CD8-positive, alpha-beta memory T cell (primary cell): ENCODE measurements around the gene RERG. TPM values are rescaled to one million over a fixed set of nuclear protein-coding genes. Genes with fewer than 3 reads are reported as not detected.

Experiments used
- CTCF ChIA-PET: fragments of 350-600 bp; sonication (Branson Sonifier 250); formaldehyde crosslinking; loops from one replicate; lab custom pipeline; 2021; ENCODE audit warnings: antibody characterized with exemption; lab: Charles Lee
- POLR2A ChIA-PET: fragments of 350-600 bp; sonication (Branson Sonifier 250); formaldehyde crosslinking; loops from one replicate; lab custom pipeline; 2021; ENCODE audit warnings: antibody characterized with exemption; lab: Charles Lee
- DNase-seq, 5 donors: peaks; one replicate each; pipeline versions ENCODE4 v3.0.0 to v3.0.0-alpha.2; 2020 to 2022; ENCODE audit warnings: mixed read lengths in 1 of 5
- H3K27ac ChIP-seq: one replicate; pipeline ENCODE4 v1.7.0; 2013; ENCODE audit warnings: low read depth, mild to moderate bottlenecking, low read length, moderate library complexity
- H3K27me3 ChIP-seq: 2 replicates; pipeline ENCODE4 v1.7.0; 2013; ENCODE audit warnings: low read length, mild to moderate bottlenecking; ENCODE audit not compliant: insufficient read depth, poor library complexity, severe bottlenecking
- H3K36me3 ChIP-seq: 2 replicates; pipeline ENCODE4 v1.7.0; 2013; ENCODE audit warnings: mild to moderate bottlenecking, low read length, moderate library complexity; ENCODE audit not compliant: insufficient read depth
- H3K4me1 ChIP-seq: 2 replicates; pipeline ENCODE4 v1.7.0; 2013; ENCODE audit warnings: mild to moderate bottlenecking, low read length, moderate library complexity; ENCODE audit not compliant: insufficient read depth
- H3K4me3 ChIP-seq: 2 replicates; pipeline ENCODE4 v1.7.0; 2013; ENCODE audit warnings: mild to moderate bottlenecking, low read length
- H3K9me3 ChIP-seq: 2 replicates; pipeline ENCODE4 v1.7.0; 2013; ENCODE audit warnings: mild to moderate bottlenecking, low read length
- H3K27ac Mint-ChIP-seq, 8 donors: one replicate each; pipeline ENCODE4 v1.8.0; 2020 to 2021; ENCODE audit warnings: mixed read lengths in 8 of 8, mild to moderate bottlenecking in 6 of 8, inconsistent platforms in 3 of 8, moderate library complexity in 3 of 8
- H3K27me3 Mint-ChIP-seq, 2 donors: one replicate each; pipeline ENCODE4 v1.8.0; 2020 to 2021; ENCODE audit warnings: mixed read lengths in 2 of 2, mild to moderate bottlenecking in 1 of 2, moderate library complexity in 1 of 2
- H3K36me3 Mint-ChIP-seq, 3 donors: one replicate each; pipeline ENCODE4 v1.8.0; 2020 to 2021; ENCODE audit warnings: mixed read lengths in 3 of 3, inconsistent platforms in 1 of 3, mild to moderate bottlenecking in 1 of 3
- H3K4me1 Mint-ChIP-seq, 3 donors: one replicate each; pipeline ENCODE4 v1.8.0; 2020 to 2021; ENCODE audit warnings: mixed read lengths in 3 of 3, inconsistent platforms in 1 of 3, mild to moderate bottlenecking in 1 of 3
- H3K4me3 Mint-ChIP-seq, 7 donors: one replicate each; pipeline ENCODE4 v1.8.0; 2020 to 2021; ENCODE audit warnings: mixed read lengths in 7 of 7, mild to moderate bottlenecking in 6 of 7, moderate library complexity in 4 of 7, inconsistent platforms in 2 of 7
- H3K9me3 Mint-ChIP-seq, 5 donors: one replicate each; pipeline ENCODE4 v1.8.0; 2020 to 2022; ENCODE audit warnings: mixed read lengths in 5 of 5, mild to moderate bottlenecking in 3 of 5, moderate library complexity in 2 of 5, inconsistent platforms in 1 of 5
- polyA plus RNA-seq: library from polyadenylated mRNA; unstranded; fragments of 300-500 nt; fragmentation: Illumina TruSeq; gene quantifications from one replicate; pipeline ENCODE4 v1.2.3, GENCODE V29; 2021
- total RNA-seq, 2 experiments: library from RNA; stranded (reverse); gene quantifications; one replicate each; pipeline ENCODE4 v1.2.3, GENCODE V29; 2021

RERG gene
- total and polyA plus RNA-seq, 3 experiments from 2014 or later: not detected

DNA sequence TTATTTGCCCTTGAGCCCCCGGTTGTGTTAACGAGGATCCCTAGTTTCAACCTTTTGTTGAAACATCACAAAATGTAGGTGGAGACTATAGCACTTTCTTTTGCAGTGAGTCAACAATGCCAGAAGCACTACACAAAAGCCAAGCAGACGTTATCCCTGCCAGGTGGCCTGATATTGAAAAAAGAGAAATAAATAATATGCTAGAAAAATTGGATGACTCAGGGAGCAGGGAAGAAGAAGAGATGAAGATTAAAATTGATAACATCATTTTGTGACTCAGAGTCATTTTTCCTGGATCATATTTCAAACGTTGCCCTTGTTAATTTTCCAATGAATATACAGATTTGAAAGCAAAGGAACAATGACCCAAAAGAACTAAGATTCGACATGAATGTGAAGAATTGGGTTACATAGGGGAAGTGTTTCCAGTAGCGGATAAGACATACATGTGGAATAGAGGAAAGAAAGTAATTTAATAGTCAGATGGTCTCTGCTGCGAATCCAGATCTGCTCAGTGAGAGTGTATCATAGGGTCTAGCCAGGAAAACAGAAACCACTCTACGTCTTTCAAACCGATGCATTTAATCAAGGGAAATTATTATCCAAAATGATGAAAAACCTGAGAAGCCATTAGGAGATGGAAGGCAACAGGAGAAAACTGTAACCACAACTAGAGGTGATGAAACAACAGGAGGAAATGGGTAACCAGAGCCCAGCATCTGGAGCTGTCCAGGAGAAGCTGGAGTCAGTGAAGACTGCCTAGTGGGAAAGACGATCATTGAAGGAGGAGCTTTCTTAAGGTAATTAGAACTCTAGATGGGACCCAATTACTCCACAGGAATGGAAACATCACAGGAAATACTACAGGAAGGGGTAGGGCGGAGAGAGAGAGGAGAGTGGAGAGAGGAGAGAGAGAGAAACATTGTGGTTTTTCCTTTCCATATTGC lies 57.9 kb downstream of the RERG start:
- POLR2A ChIA-PET: no interaction called here
- H3K36me3 Mint-ChIP-seq: no peaks in the 10 kb centered on the region
- no peaks in the 10 kb centered on the region for H3K27me3 ChIP-seq
- no peak for DNase-seq
- no peak overlapping the region for H3K4me3 ChIP-seq
- no peak overlapping the region for H3K27ac ChIP-seq
- H3K9me3 Mint-ChIP-seq: no peaks in the 10 kb centered on the region
- H3K27me3 Mint-ChIP-seq: peaks cover 9 to 17% of the 10 kb centered on the region in 2 donors
- CTCF ChIA-PET: no interaction called here
- no peak overlapping the region for H3K4me3 Mint-ChIP-seq
- no peaks in the 10 kb centered on the region for H3K9me3 ChIP-seq
- H3K4me1 ChIP-seq: no peaks in the 10 kb centered on the region
- H3K36me3 ChIP-seq: no peaks in the 10 kb centered on the region
- no peaks in the 10 kb centered on the region for H3K4me1 Mint-ChIP-seq
- no peak overlapping the region for H3K27ac Mint-ChIP-seq

DNA sequence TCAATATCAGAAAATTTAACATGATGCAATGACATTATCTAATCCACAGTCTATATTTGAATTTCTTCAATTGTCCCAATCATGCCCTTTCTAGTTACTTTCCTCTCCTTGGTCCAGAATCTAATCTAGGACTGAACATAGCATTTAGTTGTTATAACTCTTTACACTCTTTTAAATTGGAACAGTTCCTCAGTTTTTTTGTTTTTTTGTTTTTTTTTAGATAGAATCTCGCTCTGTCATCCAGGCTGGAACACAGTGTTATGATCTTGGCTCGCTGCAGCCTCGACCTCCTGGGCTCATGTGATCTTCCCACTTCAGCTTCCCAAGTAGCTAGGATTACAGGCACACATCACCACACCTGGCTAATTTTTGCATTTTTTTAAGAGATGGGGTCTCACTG lies 63.1 kb downstream of the RERG start:
- Mint-ChIP-seq H3K4me1 (no peaks in the 10 kb centered on the region), H3K36me3 (no peaks in the 10 kb centered on the region), H3K27ac (no peak overlapping the region), H3K4me3 (no peak overlapping the region), H3K27me3 (peaks cover 7 to 19% of the 10 kb centered on the region in 2 donors), H3K9me3 (no peaks in the 10 kb centered on the region)
- Histone ChIP-seq H3K4me1 (no peaks in the 10 kb centered on the region), H3K27me3 (no peaks in the 10 kb centered on the region), H3K36me3 (no peaks in the 10 kb centered on the region), H3K4me3 (no peak overlapping the region), H3K9me3 (no peaks in the 10 kb centered on the region), H3K27ac (no peak overlapping the region)
- CTCF ChIA-PET: no interaction called here
- DNase-seq: no peak
- POLR2A ChIA-PET: no interaction called here

DNA sequence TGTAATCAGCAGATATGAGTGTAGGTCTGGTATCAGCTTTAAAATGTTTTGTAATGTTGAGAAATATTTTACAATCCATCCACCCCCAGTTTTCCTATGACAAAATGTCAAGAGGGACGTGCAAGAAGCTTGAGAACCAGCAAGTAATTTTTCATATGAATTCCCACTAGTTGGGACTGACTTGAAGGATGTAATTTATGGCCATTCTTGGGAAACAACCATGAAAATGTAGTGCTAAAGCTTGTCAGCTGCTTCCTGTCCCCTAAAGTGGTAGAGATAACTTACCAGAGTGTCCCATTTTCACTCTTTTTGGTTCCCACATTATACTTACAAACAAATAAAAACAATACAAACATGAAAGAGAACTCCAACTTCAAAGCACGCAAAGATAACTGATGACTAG lies 63.9 kb downstream of the RERG start:
- Mint-ChIP-seq H3K4me3 (no peak overlapping the region), H3K27ac (no peak overlapping the region), H3K36me3 (no peaks in the 10 kb centered on the region), H3K4me1 (no peaks in the 10 kb centered on the region), H3K9me3 (no peaks in the 10 kb centered on the region), H3K27me3 (peaks cover 7 to 19% of the 10 kb centered on the region in 2 donors)
- Histone ChIP-seq H3K4me1 (no peaks in the 10 kb centered on the region), H3K9me3 (no peaks in the 10 kb centered on the region), H3K27ac (no peak overlapping the region), H3K27me3 (no peaks in the 10 kb centered on the region), H3K36me3 (no peaks in the 10 kb centered on the region), H3K4me3 (no peak overlapping the region)
- ChIA-PET CTCF (no interaction called here), POLR2A (no interaction called here)
- DNase-seq: no peak

DNA sequence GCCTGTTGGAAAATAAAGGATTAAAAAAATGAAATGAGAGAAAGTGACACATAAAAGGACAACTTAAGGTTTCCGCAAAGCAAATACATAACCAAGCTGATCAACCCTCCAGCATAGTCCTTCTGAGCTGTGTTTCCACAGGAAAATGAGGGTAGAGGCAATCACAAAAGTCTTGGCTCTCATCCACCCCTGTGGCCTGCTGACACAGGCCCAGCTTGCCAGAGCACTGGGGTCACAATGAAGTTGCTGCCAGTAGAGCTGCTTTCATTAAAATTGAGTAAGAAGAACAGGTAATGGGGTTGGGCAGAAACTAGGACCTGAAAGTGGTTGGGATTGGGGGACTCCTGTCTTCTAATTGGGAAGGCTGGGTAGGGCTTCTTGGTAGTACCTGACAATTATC lies 65.9 kb downstream of the RERG start:
- Histone ChIP-seq H3K4me1 (no peaks in the 10 kb centered on the region), H3K27me3 (no peaks in the 10 kb centered on the region), H3K9me3 (no peaks in the 10 kb centered on the region), H3K36me3 (no peaks in the 10 kb centered on the region), H3K4me3 (no peak overlapping the region), H3K27ac (no peak overlapping the region)
- Mint-ChIP-seq H3K36me3 (no peaks in the 10 kb centered on the region), H3K27me3 (peaks cover 4 to 26% of the 10 kb centered on the region in 2 donors), H3K9me3 (no peaks in the 10 kb centered on the region), H3K4me3 (no peak overlapping the region), H3K27ac (no peak overlapping the region), H3K4me1 (no peaks in the 10 kb centered on the region)
- ChIA-PET POLR2A (no interaction called here), CTCF (no interaction called here)
- DNase-seq: no peak

DNA sequence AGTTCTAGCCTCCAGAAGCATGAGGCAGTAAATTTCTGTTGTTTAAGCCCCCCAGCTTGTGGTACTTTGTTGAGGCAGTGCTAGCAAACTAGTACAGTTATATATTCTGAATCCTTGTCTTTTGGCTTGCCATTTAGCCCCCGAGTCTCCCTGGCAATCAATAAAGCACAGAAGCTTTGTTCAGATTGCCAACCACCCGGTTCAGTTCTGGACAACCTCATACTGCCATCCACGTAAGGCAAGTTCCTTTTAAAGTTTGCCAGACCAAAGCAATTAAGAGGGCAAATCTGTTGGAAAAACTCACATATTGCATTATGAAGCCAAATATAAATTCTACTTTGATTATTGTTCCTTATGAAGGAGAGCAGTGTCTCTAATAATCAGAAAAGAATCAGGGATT lies 67.1 kb downstream of the RERG start:
- CTCF ChIA-PET: no interaction called here
- Histone ChIP-seq H3K27me3 (no peaks in the 10 kb centered on the region), H3K36me3 (no peaks in the 10 kb centered on the region), H3K9me3 (no peaks in the 10 kb centered on the region), H3K4me1 (no peaks in the 10 kb centered on the region), H3K4me3 (no peak overlapping the region), H3K27ac (no peak overlapping the region)
- DNase-seq: no peak
- H3K9me3 Mint-ChIP-seq: no peaks in the 10 kb centered on the region
- POLR2A ChIA-PET: no interaction called here
- H3K27ac Mint-ChIP-seq: no peak overlapping the region
- no peaks in the 10 kb centered on the region for H3K36me3 Mint-ChIP-seq
- H3K27me3 Mint-ChIP-seq: peaks cover 2 to 24% of the 10 kb centered on the region in 2 donors
- no peaks in the 10 kb centered on the region for H3K4me1 Mint-ChIP-seq
- H3K4me3 Mint-ChIP-seq: no peak overlapping the region

DNA sequence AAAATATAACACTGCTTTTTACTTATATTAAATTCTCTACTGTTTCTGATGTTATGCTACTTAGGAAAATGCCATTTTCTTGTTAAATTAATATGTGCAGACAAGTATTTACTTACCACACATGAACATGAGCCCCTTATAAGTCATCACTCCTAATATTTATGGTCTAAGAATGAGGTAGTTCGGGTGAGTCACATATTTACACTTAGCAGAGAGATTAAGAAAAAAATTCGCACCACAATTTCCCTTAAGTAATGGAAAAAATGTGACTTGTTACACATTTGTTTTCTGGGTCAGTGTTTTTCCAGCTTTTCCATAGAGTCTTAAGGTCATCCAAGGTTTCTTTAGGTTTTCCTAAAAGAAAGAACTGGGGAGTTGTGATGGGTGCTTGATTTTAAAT lies 68.3 kb downstream of the RERG start:
- H3K27me3 Mint-ChIP-seq: peaks cover 0 to 24% of the 10 kb centered on the region in 2 donors
- no peaks in the 10 kb centered on the region for H3K9me3 Mint-ChIP-seq
- H3K36me3 ChIP-seq: no peaks in the 10 kb centered on the region
- H3K36me3 Mint-ChIP-seq: no peaks in the 10 kb centered on the region
- POLR2A ChIA-PET: no interaction called here
- H3K9me3 ChIP-seq: no peaks in the 10 kb centered on the region
- H3K27ac ChIP-seq: no peak overlapping the region
- no peaks in the 10 kb centered on the region for H3K4me1 ChIP-seq
- H3K27me3 ChIP-seq: no peaks in the 10 kb centered on the region
- no peak overlapping the region for H3K27ac Mint-ChIP-seq
- no peak overlapping the region for H3K4me3 ChIP-seq
- H3K4me3 Mint-ChIP-seq: no peak overlapping the region
- CTCF ChIA-PET: no interaction called here
- H3K4me1 Mint-ChIP-seq: no peaks in the 10 kb centered on the region
- no peak for DNase-seq

DNA sequence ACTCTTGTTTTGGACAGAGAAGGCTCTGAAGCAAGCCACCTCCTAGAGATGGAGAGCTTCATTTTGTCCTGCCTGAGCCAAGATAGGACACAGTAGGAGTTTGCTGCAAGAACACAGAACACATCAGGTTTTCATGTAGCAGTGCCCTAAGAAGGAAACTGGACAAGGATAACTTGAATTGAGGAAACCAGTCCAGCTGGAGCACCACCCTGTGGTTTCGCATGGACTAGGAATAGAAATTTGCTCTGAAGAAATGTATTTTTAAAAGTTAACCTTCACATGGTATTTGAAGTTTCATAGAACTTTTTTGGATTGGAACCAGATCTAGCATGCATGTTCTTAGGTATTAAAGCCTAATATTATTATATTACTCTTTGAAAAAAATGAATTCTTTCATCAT lies 68.8 kb downstream of the RERG start:
- no peaks in the 10 kb centered on the region for H3K9me3 Mint-ChIP-seq
- Histone ChIP-seq H3K4me3 (no peak overlapping the region), H3K27ac (no peak overlapping the region), H3K9me3 (no peaks in the 10 kb centered on the region), H3K36me3 (no peaks in the 10 kb centered on the region), H3K4me1 (no peaks in the 10 kb centered on the region), H3K27me3 (no peaks in the 10 kb centered on the region)
- peaks cover 0 to 24% of the 10 kb centered on the region in 2 donors for H3K27me3 Mint-ChIP-seq
- H3K36me3 Mint-ChIP-seq: no peaks in the 10 kb centered on the region
- ChIA-PET CTCF (no interaction called here), POLR2A (no interaction called here)
- no peaks in the 10 kb centered on the region for H3K4me1 Mint-ChIP-seq
- no peak overlapping the region for H3K27ac Mint-ChIP-seq
- DNase-seq: no peak
- no peak overlapping the region for H3K4me3 Mint-ChIP-seq

DNA sequence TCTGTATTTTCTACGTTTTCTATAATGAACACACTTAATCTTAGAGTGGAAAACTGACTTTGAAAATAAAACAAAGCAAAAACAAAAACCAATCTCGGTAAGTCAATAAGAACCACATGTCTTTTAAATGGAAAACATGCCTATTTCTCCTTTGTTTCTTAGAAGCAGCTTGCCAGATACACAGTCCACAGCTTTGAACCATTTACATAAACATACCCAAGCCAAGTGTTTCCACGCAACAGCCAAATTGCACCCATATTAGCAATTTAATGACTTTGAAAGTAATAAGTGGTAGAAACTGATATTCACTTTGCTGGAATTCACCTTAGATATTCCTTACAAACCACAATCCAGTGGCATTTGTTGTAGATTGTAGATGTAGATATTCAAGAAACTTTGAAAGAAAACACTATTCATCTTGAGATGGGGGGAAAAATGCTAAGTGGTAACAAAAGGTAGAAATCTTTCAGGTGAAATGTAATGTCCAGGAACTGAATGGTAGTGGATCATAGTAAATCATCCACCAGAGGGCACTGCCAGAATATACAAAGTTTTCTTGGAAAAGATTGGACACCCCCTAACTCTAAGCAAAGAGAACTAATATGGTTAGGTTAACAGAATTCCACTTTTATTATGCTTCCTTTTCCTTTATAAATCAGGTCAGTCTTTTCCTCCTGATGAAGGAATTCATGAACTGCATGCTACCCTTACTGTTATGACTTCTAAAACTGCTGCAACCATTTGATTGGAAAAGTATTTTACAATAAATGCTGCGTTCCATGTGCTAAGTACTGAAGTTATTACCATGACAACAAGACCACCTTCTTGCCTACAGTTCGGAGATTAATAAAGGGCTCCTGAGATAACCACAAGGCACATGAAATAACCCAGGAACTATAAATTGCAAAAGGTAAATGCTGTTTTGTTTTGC lies 69.8 kb downstream of the RERG start:
- Mint-ChIP-seq H3K27me3 (peaks cover 0 to 24% of the 10 kb centered on the region in 2 donors), H3K4me3 (no peak overlapping the region), H3K9me3 (no peaks in the 10 kb centered on the region), H3K4me1 (no peaks in the 10 kb centered on the region), H3K36me3 (no peaks in the 10 kb centered on the region), H3K27ac (no peak overlapping the region)
- Histone ChIP-seq H3K4me1 (no peaks in the 10 kb centered on the region), H3K36me3 (no peaks in the 10 kb centered on the region), H3K9me3 (no peaks in the 10 kb centered on the region), H3K27me3 (no peaks in the 10 kb centered on the region), H3K27ac (no peak overlapping the region), H3K4me3 (no peak overlapping the region)
- ChIA-PET POLR2A (no interaction called here), CTCF (no interaction called here)
- DNase-seq: no peak
